Glomerular endothelial cell (primary cell): ENCODE data around the gene FOXR1. TPM values are rescaled to one million over a fixed set of nuclear protein-coding genes. Genes with fewer than 3 reads are reported as not detected.
A peak's percentile ranks its signal among the peaks of the same experiment; 100 is the strongest.
"Not testable (repeated sequence)": the region's sequence is repeated elsewhere in the genome, so short reads cannot be mapped to it uniquely, and the experiment has no call there.

Experiments used
- DNase-seq: peaks from one replicate; pipeline ENCODE4 v3.0.0-alpha.2; 2011; ENCODE audit warnings: low read depth, low spot score; ENCODE audit errors: extremely low read depth
- total RNA-seq: library from RNA; depleted of rRNA; stranded (reverse); fragments of >200 nt; gene quantifications from 2 replicates; pipeline ENCODE4 v1.2.3, GENCODE V29; 2015

Gene FOXR1
- total RNA-seq, 1 donor from 2014 or later, result not detected

DNA sequence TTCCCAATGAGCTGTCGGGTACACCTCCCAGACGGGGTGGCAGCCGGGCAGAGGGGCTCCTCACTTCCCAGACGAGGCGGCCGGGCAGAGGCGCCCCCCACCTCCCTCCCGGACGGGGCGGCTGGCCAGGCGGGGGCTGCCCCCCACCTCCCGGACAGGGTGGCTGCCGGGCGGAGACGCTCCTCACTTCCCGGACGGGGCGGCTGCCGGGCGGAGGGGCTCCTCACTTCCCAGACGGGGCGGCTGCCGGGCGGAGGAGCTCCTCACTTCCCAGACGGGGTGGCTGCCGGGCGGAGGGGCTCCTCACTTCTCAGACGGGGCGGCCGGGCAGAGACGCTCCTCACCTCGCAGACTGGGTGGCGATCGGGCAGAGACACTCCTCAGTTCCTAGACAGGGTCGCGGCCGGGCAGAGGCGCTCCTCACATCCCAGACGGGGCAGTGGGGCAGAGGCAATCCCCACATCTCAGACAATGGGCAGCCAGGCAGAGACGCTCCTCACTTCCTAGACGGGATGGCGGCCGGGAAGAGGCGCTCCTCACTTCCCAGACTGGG lies 20.0 kb downstream of the FOXR1 start:
- DNase-seq, result not testable (repeated sequence)

DNA sequence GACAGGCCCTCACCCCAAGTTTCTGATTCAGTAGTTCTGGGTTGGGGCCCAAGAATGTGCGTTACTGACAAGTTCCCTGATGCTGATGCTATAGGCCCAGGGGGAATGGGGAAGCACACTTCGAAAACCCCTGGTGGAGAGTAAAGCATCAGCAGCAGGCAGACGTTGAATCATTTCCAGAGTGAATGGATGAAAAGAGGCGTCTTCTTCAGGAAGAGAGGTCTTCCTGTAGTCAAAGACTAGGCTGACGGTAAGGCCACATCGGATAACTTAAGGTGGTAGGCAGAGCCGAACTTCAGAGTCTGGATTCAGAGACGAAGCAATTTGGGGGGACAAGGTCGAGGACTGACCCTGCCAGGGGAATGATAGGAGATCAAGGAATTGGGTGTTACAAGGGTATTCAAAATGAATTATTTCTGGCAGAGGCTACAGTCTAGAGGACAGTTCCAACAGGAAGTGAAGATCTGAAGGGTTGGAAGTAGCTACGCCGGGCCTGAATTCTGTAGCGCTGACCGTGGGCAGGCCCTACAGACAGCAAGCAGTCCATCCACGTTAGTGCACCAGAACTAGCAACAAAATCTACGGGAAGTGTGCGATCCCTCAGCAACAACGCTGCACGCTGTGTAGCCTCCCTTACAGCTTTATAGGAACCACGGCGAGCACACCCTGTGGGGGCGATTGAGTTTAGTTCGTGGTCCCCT lies 25.5 kb downstream of the FOXR1 start:
- DNase-seq, result no peak

DNA sequence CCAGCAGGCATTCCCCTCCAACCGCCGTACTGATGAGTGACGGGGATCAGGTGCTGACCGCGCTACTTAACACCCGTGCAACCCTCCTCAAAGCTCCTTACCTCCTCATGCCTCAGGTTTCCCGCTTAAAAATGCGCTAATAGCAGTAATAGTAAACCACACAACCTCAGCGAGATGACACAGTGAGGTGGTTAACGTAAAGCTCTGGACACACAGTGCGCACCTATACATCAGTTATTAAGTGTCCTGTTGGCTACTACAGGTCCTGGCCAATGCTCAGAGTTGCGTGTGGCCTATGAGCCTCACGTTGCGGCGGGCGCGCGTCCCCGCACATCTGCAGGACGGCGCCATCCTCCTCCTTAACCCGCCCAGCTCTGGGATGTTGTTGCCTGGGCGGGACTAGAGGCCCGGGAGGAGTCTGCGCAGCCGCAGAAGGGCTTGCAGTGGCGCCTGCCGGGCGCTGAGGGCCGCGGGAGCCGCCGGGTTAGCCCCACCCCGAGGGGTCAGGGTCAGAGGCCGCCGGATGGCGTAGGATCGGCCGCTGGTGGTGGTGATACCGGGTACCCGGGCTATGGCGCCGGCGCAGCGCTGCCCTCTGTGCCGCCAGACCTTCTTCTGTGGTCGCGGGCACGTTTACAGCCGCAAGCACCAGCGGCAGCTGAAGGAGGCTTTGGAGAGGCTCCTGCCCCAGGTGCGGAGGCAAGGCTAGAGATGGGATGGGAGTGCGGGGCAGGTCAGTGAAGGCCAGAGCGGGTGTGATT lies 26.2 kb downstream of the FOXR1 start, which contains the start of gene CENATAC:
Gene CENATAC, plus strand, starts transcription at position 512 of the 761 bp plus-strand sequence. Its CDS starts 60 bp downstream, at position 572.
- no peak for DNase-seq

DNA sequence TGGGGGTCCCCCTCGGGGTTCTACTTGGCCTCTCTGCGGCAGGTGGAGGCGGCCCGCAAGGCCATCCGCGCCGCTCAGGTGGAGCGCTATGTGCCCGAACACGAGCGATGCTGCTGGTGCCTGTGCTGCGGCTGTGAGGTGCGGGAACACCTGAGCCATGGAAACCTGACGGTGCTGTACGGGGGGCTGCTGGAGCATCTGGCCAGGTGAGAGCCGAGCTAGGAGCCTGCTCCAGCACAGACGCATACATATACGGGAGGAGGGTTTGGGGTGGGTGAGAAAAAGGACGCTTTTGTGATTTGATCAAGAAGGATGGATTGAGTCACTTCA lies 26.8 kb downstream of the FOXR1 start:
- no peak for DNase-seq

DNA sequence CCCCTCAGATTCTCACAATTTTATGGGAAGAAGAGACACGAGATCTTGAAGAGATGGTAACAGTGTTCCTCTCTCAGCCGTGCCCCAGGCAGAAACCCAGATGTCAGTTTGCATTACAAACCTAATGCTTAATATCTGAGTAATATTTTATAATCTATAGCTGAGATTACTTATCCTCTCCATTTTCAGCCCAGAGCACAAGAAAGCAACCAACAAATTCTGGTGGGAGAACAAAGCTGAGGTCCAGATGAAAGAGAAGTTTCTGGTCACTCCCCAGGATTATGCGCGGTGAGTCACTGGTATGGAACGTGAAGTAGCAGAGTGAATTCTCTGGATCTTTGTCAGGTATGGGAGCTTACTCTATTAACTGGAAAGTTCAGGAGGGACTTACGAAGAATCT lies 27.3 kb downstream of the FOXR1 start:
- no peak for DNase-seq

DNA sequence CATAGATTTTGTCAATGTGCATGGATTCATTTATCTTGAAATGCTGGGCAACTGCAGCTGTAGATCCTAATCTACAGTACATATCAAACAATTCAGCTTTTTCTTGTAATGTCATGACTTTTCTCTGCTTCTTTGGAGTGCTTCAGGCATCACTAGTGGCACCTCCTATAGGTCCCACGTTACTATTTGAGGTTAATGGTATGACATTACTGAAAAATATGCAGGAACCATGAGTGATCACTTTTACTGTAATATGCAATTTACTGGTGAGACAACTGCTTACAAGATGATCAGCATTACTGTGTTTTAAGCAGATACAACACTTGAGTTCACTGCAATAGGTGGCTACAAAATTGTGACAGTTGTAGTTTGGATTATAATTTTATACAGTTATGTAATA lies 29.3 kb downstream of the FOXR1 start:
- DNase-seq, result no peak

DNA sequence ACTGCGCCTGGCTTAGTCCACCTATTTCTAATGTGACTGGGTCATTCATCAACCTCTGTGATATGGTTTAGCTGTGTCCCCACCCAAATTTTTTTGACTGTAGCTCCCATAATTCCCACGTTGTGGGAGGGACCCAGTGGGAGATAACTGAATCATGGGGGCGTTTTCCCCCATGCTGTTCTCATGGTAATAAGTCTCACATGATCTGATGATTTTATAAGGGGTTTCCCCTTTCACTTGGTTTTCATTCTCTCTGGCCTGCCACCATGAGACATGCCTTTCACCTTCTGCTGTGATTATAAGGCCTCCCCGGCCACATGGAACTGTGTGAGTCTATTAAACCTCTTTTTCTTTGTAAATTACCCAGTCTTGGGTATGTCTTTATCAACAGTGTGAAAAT lies 35.1 kb downstream of the FOXR1 start:
- no peak for DNase-seq

DNA sequence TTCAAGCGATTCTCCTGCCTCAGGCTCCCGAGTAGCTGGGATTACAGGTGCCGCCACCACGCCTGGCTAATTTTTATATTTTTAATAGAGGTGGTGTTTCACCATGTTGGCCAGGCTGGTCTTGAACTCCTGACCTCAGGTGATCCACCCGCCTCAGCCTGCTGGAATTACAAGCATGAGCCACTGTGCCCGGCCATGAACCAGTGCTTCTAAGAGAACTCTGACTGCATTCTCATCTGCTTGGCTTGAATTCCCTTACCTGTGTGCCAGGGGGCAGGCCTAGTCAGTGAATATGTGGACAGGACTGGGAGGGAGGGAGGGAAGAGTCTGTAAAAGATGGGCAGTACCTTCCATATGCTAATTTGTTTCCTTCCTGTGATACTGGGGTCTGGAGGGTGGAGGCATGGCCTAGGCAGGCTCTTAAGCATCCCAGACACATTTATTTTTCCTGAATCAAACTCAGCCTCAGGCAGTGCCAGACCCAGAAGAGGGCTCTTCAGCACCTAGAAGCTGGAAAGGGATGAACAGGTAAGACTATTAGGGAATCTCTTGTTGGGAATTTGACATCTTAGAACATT lies 40.0 kb downstream of the FOXR1 start:
- no peak for DNase-seq

DNA sequence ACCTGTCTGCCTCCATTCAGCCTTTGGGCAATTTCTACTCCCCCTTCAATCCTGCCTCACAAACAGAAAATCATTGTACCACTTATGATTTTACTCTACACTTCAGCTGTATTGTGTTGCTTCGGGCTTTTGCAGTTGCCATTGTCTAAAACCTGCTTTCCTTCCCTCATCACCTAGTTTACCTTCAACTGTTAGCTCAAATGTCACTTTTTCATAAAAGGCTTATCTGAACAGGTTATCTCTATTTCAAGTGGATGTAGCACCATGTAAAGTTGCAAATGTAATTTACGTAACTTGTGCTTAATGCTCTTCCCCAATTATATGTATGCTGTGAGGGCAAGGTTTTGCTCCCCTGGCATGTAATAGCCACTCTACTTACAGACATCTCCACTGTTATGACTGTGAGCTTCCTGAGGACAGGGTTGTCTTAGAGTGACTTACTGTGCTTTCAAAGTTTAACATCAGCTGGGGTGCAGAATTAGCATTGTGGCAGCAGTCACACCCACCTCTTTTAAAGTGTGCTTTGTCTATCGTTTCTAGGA lies 41.1 kb downstream of the FOXR1 start:
- DNase-seq, result no peak

DNA sequence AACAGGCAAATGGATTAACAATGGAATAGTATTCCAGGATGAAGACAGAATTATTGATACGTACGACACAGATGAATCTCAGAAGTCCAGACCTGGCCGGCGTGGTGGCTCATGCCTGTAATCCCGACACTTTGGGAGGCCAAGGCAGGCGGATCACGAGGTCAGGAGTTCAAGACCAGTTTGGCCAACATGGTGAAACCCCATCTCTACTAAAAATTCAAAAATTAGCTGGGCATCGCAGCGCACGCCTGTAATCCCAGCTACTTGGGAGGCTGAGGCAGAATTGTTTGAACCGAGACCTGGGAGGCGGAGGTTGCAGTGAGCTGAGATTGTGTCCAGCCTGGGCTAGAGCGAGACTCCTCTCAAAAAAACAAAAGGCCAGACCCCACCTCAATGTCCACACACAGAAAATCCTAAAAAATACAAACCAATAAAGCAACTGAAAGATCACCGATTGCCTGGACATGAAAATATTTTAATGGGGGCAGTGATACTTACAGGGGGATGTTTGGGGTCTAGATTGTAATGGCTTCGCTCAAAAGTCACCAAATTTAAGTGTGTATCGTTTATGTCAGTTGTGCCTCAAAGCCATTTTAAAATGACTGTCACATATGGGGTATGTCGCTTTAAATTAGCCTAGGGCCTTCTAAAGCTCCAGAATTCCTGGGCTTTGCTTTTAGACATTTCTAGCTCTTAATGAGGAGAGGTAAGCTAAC lies 42.8 kb downstream of the FOXR1 start:
- DNase-seq, result no peak

DNA sequence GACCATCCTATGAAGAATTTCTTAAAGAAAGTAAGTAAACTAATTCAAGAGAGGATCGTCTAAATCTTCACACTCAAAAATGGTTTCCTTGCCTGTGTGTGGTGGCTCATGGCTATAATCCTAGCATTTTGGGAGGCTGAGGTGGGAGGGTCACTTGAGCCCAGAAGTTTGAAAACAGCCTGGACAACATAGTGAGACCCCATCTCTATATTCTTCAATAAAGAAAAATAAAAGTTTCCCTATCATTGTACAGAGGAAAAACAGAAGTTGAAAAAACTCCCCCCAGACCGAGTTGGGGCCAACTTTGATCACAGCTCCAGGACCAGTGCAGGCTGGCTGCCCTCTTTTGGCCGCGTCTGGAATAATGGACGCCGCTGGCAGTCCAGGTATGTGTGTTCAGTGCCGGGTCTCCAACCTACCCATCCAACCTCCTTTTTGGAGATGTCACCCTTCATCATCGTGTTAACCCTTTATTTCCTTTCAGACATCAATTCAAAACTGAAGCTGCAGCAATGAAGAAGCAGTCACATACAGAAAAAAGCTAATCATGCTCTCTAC lies 43.6 kb downstream of the FOXR1 start:
- DNase-seq, result no peak

DNA sequence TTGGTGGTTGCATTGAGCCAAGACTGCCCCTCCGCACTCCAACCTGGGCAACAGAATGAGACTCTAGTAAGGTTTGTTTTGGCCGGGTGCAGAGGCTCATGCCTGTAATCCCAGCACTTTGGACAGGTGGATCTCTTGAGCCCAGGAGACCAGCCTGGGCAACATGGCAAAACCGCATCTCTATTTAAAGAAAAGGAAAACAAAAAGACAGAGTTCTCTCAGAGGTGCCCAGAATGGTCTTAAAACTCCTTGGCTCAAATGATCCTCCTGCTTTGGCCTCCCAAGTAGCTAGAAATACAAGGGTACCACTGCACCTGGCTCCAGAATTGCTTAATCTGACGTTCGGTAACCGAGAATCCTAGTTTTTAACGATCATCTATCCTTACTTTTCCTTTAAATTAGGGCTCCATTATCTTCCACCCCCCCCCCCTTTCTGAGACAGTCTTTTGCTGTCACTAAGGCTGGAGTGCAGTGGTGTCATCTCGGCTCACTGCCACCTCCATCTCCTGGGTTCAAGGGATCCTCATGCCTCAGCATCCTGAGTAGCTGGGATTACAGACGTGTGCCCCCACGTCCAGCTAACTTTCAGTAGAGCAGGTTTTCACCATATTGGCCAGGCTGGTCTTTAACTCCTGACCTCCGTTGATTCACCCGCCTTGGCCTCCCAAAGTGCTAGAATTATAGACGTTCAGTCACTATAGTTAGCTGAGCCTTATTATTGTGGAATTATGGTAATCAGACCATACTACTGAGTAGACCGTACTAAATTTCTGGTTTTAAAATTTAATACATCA lies 44.9 kb downstream of the FOXR1 start:
- no peak for DNase-seq

DNA sequence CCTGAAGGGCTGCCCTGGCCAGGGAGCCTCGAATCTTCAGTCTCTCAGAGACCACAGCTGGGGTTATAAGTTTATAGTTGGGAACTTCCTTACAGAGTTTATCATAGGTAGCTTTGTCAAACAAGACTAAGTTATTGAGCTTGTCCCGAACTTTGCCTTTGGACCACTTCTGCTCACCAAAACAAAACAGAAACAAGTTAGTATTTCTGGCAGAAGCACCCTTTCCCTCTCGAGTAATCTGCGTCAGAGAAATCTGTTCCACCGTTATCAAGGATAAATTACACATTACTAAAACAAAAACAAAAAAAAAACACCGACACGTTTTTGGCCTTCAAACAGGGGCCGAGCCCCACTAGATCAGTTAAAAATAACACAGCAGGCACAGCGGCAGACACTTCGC lies 45.8 kb downstream of the FOXR1 start:
- DNase-seq, result not testable (repeated sequence)

DNA sequence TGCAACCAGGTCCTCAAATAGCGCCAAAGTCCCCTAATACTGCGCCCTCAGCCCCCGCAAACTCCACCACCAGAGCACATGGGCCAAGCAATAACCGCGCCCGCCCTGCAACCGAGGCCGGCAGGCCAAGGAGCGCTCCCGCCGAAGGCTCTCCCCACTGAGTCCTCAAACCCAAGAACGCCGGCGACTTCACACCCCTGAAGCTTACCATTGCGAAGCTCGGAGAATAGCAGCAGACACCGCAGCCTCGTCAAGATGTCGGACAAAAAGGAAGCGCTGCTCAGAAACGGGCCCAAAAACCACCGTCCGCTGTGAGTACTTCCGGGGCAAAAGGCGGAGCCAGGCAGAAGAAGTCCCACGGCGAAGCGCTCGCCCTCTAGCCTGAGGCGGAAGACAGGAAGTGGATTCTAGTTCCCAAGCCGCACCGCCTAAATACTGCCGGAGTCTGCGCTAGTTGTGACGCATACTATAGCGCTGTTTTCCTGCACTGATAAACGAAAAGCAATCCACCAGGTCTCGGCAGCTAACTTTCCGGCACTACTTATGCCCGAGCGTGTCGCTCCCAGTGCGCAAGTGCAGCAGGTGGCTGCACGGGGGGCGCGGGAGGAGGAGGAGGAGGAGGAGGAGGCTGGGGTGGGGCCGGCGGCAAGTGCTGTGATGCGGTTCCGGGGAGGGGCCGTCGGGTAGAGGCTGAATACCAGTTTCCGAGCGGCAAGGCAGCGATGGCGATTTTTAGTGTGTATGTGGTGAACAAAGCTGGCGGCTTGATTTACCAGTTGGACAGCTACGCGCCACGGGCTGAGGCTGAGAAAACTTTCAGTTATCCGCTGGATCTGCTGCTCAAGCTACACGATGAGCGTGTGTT lies 46.7 kb downstream of the FOXR1 start, which contains the start of the genes RPS25 and TRAPPC4:
Gene RPS25, minus strand, starts transcription at position 270 of the 865 bp plus-strand sequence. Its CDS starts 59 bp downstream, at position 211.
Gene TRAPPC4, plus strand, starts transcription at position 693 of the 865 bp plus-strand sequence. Its CDS starts 30 bp downstream, at position 723.
- DNase-seq, result peak; percentile 82

DNA sequence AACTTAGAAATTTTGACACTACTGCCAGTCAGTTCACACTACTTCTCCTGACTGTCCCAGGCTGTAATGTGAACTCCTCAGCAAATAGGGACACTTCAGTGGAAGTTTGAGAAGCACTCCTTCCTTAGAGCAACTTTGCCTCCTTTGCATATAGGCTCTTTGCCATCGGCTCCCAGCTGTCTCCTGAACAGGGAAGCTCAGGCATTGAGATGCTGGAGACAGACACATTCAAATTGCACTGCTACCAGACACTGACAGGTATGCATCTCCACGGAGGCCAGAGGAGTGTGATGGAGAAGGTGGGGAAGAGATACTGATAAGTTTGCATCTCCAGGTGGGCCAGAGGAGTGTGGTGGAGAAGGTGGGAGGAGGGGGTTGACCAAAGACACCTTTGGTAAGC lies 48.4 kb downstream of the FOXR1 start:
- DNase-seq, result no peak

DNA sequence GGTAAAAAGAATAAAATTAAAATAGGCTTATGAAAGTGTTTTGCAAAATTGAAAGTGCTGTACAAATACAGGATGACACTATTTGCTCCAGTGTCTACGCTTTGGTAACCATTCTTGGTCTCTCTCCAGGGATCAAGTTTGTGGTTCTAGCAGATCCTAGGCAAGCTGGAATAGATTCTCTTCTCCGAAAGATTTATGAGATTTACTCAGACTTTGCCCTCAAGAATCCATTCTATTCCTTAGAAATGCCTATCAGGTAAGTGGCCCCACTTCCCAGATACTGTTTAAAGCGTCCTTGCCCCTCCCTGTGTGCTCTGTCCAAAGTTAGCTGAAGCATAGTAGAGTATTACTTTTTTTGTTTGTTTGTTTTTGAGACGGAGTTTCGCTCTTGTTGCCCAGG lies 50.1 kb downstream of the FOXR1 start:
- DNase-seq, result no peak

DNA sequence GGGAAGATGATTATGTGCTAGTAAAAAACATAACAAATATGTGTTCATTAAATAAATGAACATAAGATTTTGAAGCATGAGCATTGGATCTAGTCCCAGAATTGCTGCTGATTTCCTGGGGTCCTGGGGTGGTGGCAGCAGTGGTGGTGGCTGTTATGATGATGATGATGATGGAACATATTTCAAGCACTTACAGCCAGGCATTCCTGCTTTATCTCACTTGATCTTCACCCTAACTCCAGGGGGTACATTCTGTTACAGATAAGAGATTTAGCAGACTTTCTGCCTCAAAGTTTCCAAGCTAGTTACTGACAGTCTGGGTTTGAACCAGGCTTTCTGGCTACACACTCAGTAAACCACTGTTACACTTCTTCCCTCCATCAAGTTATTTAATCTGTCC lies 52.2 kb downstream of the FOXR1 start:
- no peak for DNase-seq

DNA sequence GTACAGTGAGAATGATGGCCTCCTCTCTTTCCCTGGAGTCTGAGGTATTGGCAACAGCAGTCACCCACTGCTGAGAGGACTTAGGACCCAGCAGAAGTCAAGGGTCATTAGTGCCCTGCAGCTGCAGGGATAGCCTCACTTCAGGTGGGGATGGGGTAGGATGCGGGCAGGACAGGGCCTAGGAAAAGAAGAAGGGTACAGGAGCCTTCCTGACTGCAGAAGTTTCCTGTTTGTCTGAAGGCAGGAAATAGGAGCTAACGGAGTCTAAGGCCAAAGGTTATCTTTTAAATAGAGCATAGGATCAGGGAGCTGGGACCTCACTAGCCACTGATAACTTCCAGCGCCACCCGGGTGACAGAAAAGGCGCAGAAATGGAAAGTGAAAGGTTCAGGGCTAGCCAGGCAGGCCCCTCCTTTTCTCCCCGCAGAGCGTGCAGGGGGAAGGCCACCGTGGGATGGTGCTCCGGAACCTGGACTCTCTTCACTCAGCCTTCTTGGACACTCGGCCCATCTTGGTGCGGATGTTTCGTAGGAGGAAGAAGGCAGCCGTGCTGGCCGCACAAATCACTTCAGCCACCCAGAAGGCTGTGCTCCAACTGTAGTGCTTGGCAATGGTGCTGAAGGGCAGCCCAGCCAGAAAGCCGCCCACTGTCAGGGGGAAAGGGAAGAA lies 53.0 kb downstream of the FOXR1 start:
- DNase-seq, result no peak
